GM18861 (cell line): ENCODE measurements around the gene TTPAL.

Experiments
- ATAC-seq: cut with Tn5 transposase; IDR thresholded peaks from one replicate; pipeline ENCODE4 v1.9.1; 2021; ENCODE audit not compliant: unreplicated experiment

TTPAL gene

GRCh38 chr20:44532981-44533331 is 57.3 kb downstream of the TTPAL start:
- no peak for ATAC-seq

- no peak for ATAC-seq
Measured at GRCh38 chr20:44533928-44534327, 58.3 kb downstream of the TTPAL start.

GRCh38 chr20:44536175-44536574 is 60.5 kb downstream of the TTPAL start:
- no peak for ATAC-seq

GRCh38 chr20:44537993-44538392 is 62.3 kb downstream of the TTPAL start:
- no peak for ATAC-seq

- ATAC-seq: no peak
Measured at GRCh38 chr20:44540834-44541233, 65.2 kb downstream of the TTPAL start.

GRCh38 chr20:44541992-44542391 is 66.3 kb downstream of the TTPAL start:
- no peak for ATAC-seq

- ATAC-seq: no peak
Measured at GRCh38 chr20:44542890-44543289, 67.2 kb downstream of the TTPAL start.

GRCh38 chr20:44543358-44543757 is 67.7 kb downstream of the TTPAL start:
- no peak for ATAC-seq
